Stimulated activated CD8-positive, alpha-beta memory T cell treated with anti-CD3 and anti-CD28 coated beads, Interleukin-7, amount 100 ng/mL, for 1 hour (primary cell): ENCODE measurements around the gene DYTN.

Experiments
- DNase-seq, 2 donors: peaks; one replicate each; pipeline ENCODE4 v3.0.0-alpha.2; 2020; ENCODE audit warnings: low read depth in 2 of 2

DYTN gene

DNA sequence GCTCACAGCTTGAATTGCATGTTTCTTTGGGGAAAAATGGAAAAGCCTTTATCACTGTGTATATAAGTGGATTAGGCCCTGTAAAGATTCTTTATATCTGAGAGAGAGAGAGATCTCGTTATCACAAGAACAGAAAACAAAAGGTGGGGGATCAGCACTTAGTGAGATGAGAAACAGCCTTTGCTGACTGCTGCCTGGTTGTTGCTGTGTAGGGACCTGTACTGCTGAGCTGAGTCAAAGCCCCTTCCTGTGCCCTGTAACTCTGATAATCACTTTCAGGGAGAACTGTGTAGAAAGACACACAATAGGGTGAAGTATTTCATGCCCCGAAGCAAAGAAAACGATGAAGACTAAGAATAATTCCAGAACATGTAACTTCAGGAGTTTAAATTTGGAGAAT lies 106.5 kb downstream of the DYTN start:
- DNase-seq, result no peak

- no peak for DNase-seq
Measured at GRCh38 chr2:206611191-206611590, 107.0 kb downstream of the DYTN start.

GRCh38 chr2:206610451-206610850 lies 107.7 kb downstream of the DYTN start:
- no peak for DNase-seq

- no peak for DNase-seq
Measured at GRCh38 chr2:206603243-206603642, 115.0 kb downstream of the DYTN start.
